CD14-positive monocyte (primary cell): ENCODE results near the gene ITGA7. TPM values are rescaled to one million over a fixed set of nuclear protein-coding genes. Genes with fewer than 3 reads are reported as not detected.

Source experiments
- DNase-seq, 3 donors: peaks; one replicate each; pipeline ENCODE4 v3.0.0-alpha.2; 2011 to 2022
- H2AFZ ChIP-seq: 2 replicates; pipeline ENCODE4 v1.6.0; 2012; ENCODE audit warnings: mild to moderate bottlenecking, low read depth, low read length, inconsistent platforms; ENCODE audit not compliant: insufficient read depth, poor library complexity, severe bottlenecking
- H3K27ac ChIP-seq, 2 donors: 1 replicate in 1 of 2; 2 replicates in 1 of 2; pipeline ENCODE4 v1.5.1; 2012 to 2013; ENCODE audit warnings: low read length in 2 of 2, control low read depth in 1 of 2, inconsistent platforms in 1 of 2, low read depth in 1 of 2, mild to moderate bottlenecking in 1 of 2
- H3K27me3 ChIP-seq, 2 donors: one replicate each; pipeline versions ENCODE4 v1.6.0 to v1.6.1; 2011 to 2013; ENCODE audit warnings: low read length in 2 of 2; ENCODE audit not compliant: control insufficient read depth in 2 of 2, insufficient read depth in 2 of 2
- H3K36me3 ChIP-seq, 2 donors: replicated peaks in 1 of 2; 1 replicate in 1 of 2; 2 replicates in 1 of 2; pipeline versions ENCODE4 v1.5.1 to v1.6.1; 2012 to 2013; ENCODE audit warnings: low read length in 2 of 2, control low read depth in 1 of 2, inconsistent platforms in 1 of 2, mild to moderate bottlenecking in 1 of 2; ENCODE audit not compliant: insufficient read depth in 2 of 2, control insufficient read depth in 1 of 2
- H3K4me1 ChIP-seq, 2 donors: 1 replicate in 1 of 2; 2 replicates in 1 of 2; pipeline versions ENCODE4 v1.5.1 to v1.6.1; 2012 to 2013; ENCODE audit warnings: low read length in 2 of 2, control low read depth in 1 of 2, inconsistent platforms in 1 of 2, mild to moderate bottlenecking in 1 of 2, moderate library complexity in 1 of 2; ENCODE audit not compliant: insufficient read depth in 2 of 2, control insufficient read depth in 1 of 2
- H3K4me2 ChIP-seq: replicated peaks from 2 replicates; pipeline ENCODE3; 2012; ENCODE audit warnings: low read length, moderate library complexity, mild to moderate bottlenecking; ENCODE audit not compliant: poor library complexity, severe bottlenecking; ENCODE audit errors: extremely low read depth
- H3K4me3 ChIP-seq, 3 experiments: fragments of 200-600 bp in 1 of 3; sonication (generic) in 1 of 3; replicated peaks in 1 of 3; 1 replicate in 2 of 3; 2 replicates in 1 of 3; pipeline ENCODE4 v1.5.1; 2011 to 2013; ENCODE audit warnings: low read length in 3 of 3, mild to moderate bottlenecking in 3 of 3, control low read depth in 2 of 3, low read depth in 2 of 3, inconsistent platforms in 1 of 3, moderate library complexity in 1 of 3
- H3K79me2 ChIP-seq: 2 replicates; pipeline ENCODE4 v1.6.0; 2012; ENCODE audit warnings: mild to moderate bottlenecking, control low read depth, inconsistent platforms, low read length, moderate library complexity; ENCODE audit not compliant: insufficient read depth
- H3K9ac ChIP-seq: 2 replicates; pipeline ENCODE4 v1.6.0; 2017; ENCODE audit warnings: low read length, mild to moderate bottlenecking; ENCODE audit not compliant: insufficient read depth, poor library complexity, severe bottlenecking
- H3K9me3 ChIP-seq, 2 donors: replicated peaks in 1 of 2; 1 replicate in 1 of 2; 2 replicates in 1 of 2; pipeline versions ENCODE4 v1.5.1 to v1.6.1; 2012 to 2013; ENCODE audit warnings: low read length in 2 of 2, control low read depth in 1 of 2; ENCODE audit not compliant: control insufficient read depth in 1 of 2, insufficient read depth in 1 of 2
- H4K20me1 ChIP-seq: 2 replicates; pipeline ENCODE4 v1.6.0; 2012; ENCODE audit warnings: mild to moderate bottlenecking, low read length, control low read depth, moderate library complexity; ENCODE audit not compliant: insufficient read depth
- H3K27ac Mint-ChIP-seq, 7 donors: one replicate each; pipeline ENCODE4 v1.8.0; 2020; ENCODE audit warnings: mild to moderate bottlenecking in 7 of 7, mixed read lengths in 7 of 7, moderate library complexity in 6 of 7, inconsistent platforms in 2 of 7
- H3K27me3 Mint-ChIP-seq, 3 donors: one replicate each; pipeline ENCODE4 v1.8.0; 2021 to 2022; ENCODE audit warnings: low read depth in 3 of 3, mild to moderate bottlenecking in 3 of 3, mixed read lengths in 3 of 3, moderate library complexity in 3 of 3, inconsistent platforms in 1 of 3
- H3K36me3 Mint-ChIP-seq, 2 donors: one replicate each; pipeline ENCODE4 v1.8.0; 2020; ENCODE audit warnings: mixed read lengths in 2 of 2, inconsistent platforms in 1 of 2, mild to moderate bottlenecking in 1 of 2
- H3K4me1 Mint-ChIP-seq: one replicate; pipeline ENCODE4 v1.8.0; 2020; ENCODE audit warnings: mild to moderate bottlenecking, mixed read lengths
- H3K4me3 Mint-ChIP-seq, 2 donors: one replicate each; pipeline ENCODE4 v1.8.0; 2020; ENCODE audit warnings: mild to moderate bottlenecking in 2 of 2, mixed read lengths in 2 of 2, moderate library complexity in 1 of 2
- H3K9me3 Mint-ChIP-seq, 7 donors: one replicate each; pipeline ENCODE4 v1.8.0; 2020 to 2022; ENCODE audit warnings: mixed read lengths in 7 of 7, mild to moderate bottlenecking in 6 of 7, moderate library complexity in 6 of 7, inconsistent platforms in 2 of 7
- WGBS: methylation state at CpG from one replicate; pipeline ENCODE4 v1.1.5; 2013; ENCODE audit warnings: missing lambda C conversion rate; ENCODE audit not compliant: insufficient coverage; 5-methylcytosine and 5-hydroxymethylcytosine counted together
- intact Hi-C, 2 donors: fragments of 100-400 bp; cut with micrococcal nuclease; formaldehyde crosslinking; loops; one replicate each; pipeline versions ENCODE4 v1.15.0 to v1.15.1; 2023
- polyA plus RNA-seq, 3 donors: library from polyadenylated mRNA; depleted of rRNA in 1 of 3; unstranded in 2 of 3; stranded (reverse) in 1 of 3; fragments of 300-500 nt in 2 of 3; fragments of >200 nt in 1 of 3; fragmentation: Illumina TruSeq in 2 of 3; gene quantifications; 1 replicate in 2 of 3; 2 replicates in 1 of 3; pipeline ENCODE4 v1.2.3, GENCODE V29; 2012 to 2021
- TF ChIP-seq, protein P1 (sequence below): fragments of 200-600 bp; IDR thresholded peaks from one replicate; pipeline ENCODE4 v1.8.0; 2022; ENCODE audit warnings: antibody characterized with exemption, mild to moderate bottlenecking

The ITGA7 gene
- polyA plus RNA-seq, 3 donors, result 0.23 to 3.3 (median 0.55) TPM

DNA sequence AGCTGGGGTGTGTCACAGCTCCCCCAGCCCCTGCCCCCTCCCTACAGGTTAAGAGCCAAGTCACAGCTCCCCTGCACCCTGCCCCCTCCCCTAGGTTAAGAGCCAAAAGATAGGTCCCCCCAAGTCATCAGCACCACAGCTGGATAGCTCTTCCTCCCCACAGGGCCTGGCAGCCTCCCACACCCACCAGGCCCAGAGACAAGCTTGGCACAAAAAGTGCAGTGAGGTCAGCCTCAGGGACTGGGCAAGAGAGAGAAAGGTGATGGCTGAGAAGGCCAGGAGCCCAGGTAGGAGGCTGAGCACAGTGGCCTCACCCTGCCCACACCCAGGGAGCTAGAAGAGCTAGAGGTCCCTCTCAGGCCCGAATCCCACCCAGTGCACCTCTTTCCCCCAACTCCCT lies 8.7 kb downstream of the ITGA7 start:
- Histone ChIP-seq H3K9me3 (no peaks in the 10 kb centered on the region), H3K27me3 (no peaks in the 10 kb centered on the region), H4K20me1 (no peaks in the 10 kb centered on the region), H2AFZ (no peak overlapping the region), H3K4me3 (no peak overlapping the region), H3K9ac (no peak overlapping the region), H3K36me3 (no peaks in the 10 kb centered on the region), H3K4me1 (peaks cover 0 to 3% of the 10 kb centered on the region in 2 donors), H3K27ac (no peak overlapping the region), H3K4me2 (no peak overlapping the region), H3K79me2 (no peaks in the 10 kb centered on the region)
- DNase-seq, result no peak
- Mint-ChIP-seq H3K27ac (no peak overlapping the region), H3K4me1 (peaks cover 10% of the 10 kb centered on the region), H3K4me3 (no peak overlapping the region), H3K27me3 (peaks cover 5 to 11% (median 10%) of the 10 kb centered on the region in 3 donors), H3K9me3 (peaks cover 0 to 3% (median 0%) of the 10 kb centered on the region in 7 donors), H3K36me3 (peaks cover 3% of the 10 kb centered on the region in 2 donors)
- TF ChIP-seq, protein P1, sequence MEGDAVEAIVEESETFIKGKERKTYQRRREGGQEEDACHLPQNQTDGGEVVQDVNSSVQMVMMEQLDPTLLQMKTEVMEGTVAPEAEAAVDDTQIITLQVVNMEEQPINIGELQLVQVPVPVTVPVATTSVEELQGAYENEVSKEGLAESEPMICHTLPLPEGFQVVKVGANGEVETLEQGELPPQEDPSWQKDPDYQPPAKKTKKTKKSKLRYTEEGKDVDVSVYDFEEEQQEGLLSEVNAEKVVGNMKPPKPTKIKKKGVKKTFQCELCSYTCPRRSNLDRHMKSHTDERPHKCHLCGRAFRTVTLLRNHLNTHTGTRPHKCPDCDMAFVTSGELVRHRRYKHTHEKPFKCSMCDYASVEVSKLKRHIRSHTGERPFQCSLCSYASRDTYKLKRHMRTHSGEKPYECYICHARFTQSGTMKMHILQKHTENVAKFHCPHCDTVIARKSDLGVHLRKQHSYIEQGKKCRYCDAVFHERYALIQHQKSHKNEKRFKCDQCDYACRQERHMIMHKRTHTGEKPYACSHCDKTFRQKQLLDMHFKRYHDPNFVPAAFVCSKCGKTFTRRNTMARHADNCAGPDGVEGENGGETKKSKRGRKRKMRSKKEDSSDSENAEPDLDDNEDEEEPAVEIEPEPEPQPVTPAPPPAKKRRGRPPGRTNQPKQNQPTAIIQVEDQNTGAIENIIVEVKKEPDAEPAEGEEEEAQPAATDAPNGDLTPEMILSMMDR, result no peak
- intact Hi-C loops, result no loop called here
- no CpG with 5 or more reads among the region's 1 CpG for WGBS

DNA sequence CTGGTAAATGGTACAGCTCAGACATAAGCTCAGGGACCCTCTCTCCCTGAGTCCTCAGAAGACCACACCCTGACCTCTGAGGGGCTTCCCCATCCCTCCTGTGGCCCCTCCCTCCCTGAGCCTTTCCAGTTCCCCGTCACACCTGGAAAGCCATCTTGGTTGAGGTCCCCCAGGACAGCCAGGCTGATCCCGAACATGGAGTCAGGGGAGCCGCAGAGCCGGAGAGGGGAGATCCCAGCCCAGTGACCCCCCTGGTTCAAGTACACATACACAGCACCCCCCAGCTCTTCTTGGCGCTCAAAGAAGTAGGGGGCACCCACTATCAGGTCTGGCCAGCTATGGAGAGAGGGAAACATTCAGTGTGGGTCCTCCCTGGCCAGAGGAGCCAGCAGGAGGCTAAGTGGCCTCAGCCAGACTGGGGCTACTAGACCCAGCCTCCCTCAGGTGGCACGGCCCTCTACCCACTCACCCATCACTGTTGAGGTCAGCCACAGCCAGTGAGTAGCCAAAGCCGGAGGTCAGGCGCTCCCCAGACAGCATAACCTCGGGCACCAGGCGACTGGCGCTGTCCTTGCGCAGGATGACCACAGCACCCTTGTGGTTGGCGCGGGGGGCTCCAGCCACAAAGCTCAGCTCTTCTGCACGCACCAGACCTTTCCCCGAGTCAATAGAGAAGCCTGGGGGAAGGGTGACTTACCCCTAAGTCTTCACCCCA lies 9.3 kb downstream of the ITGA7 start:
- TF ChIP-seq, protein P1, result no peak
- H3K27me3 Mint-ChIP-seq, result peaks cover 5 to 11% (median 7%) of the 10 kb centered on the region in 3 donors
- H3K4me2 ChIP-seq, result no peak overlapping the region
- DNase-seq, result no peak
- no peak overlapping the region for H3K27ac Mint-ChIP-seq
- peaks cover 0 to 3% of the 10 kb centered on the region in 2 donors for H3K4me1 ChIP-seq
- no peaks in the 10 kb centered on the region for H3K79me2 ChIP-seq
- peaks cover 0 to 3% (median 0%) of the 10 kb centered on the region in 7 donors for H3K9me3 Mint-ChIP-seq
- intact Hi-C loops, result no loop called here
- no peak overlapping the region for H3K4me3 ChIP-seq
- no peak overlapping the region for H3K4me3 Mint-ChIP-seq
- no peak overlapping the region for H2AFZ ChIP-seq
- H3K27me3 ChIP-seq, result no peaks in the 10 kb centered on the region
- H3K4me1 Mint-ChIP-seq, result peaks cover 10% of the 10 kb centered on the region
- H3K9me3 ChIP-seq, result no peaks in the 10 kb centered on the region
- H4K20me1 ChIP-seq, result no peaks in the 10 kb centered on the region
- no peak overlapping the region for H3K9ac ChIP-seq
- peaks cover 3% of the 10 kb centered on the region in 2 donors for H3K36me3 Mint-ChIP-seq
- no peak overlapping the region for H3K27ac ChIP-seq
- WGBS, result 86% methylated on average over 6 of the region's 16 CpGs
- no peaks in the 10 kb centered on the region for H3K36me3 ChIP-seq
